Loucy (cell line): ENCODE data around the gene APC.

Experiments
- H2AFZ ChIP-seq: fragments of 200-600 bp; sonication (generic); 2 replicates; pipeline ENCODE4 v1.6.0; 2016; ENCODE audit warnings: antibody characterized with exemption, mild to moderate bottlenecking, low read length, moderate library complexity
- H3F3A ChIP-seq: fragments of 200-600 bp; 2 replicates; pipeline ENCODE4 v1.6.0; 2016; ENCODE audit warnings: antibody characterized with exemption, low read depth, mild to moderate bottlenecking
- H3K27me3 ChIP-seq: fragments of 200-600 bp; sonication (generic); 2 replicates; pipeline ENCODE4 v1.6.1; 2014; ENCODE audit warnings: low read length, mild to moderate bottlenecking; ENCODE audit not compliant: insufficient read depth, poor library complexity, severe bottlenecking
- H3K36me3 ChIP-seq: fragments of 200-600 bp; sonication (generic); 2 replicates; pipeline ENCODE4 v1.6.1; 2016; ENCODE audit warnings: low read length; ENCODE audit not compliant: insufficient read depth
- H3K4me1 ChIP-seq: fragments of 200-600 bp; sonication (generic); 2 replicates; pipeline ENCODE4 v1.5.1; 2014; ENCODE audit warnings: low read length, mild to moderate bottlenecking; ENCODE audit not compliant: insufficient read depth, poor library complexity, severe bottlenecking
- H3K4me2 ChIP-seq: fragments of 200-600 bp; sonication (generic); 2 replicates; pipeline ENCODE4 v1.6.0; 2014; ENCODE audit warnings: antibody characterized with exemption, low read length, low read depth, mild to moderate bottlenecking; ENCODE audit not compliant: poor library complexity, severe bottlenecking
- H3K4me3 ChIP-seq: fragments of 200-600 bp; sonication (generic); 2 replicates; pipeline ENCODE4 v1.5.1; 2014; ENCODE audit warnings: low read length, mild to moderate bottlenecking, mixed read lengths; ENCODE audit not compliant: poor library complexity, severe bottlenecking
- H3K79me2 ChIP-seq: fragments of 200-600 bp; sonication (generic); 2 replicates; pipeline ENCODE4 v1.6.1; 2014; ENCODE audit warnings: low read length; ENCODE audit not compliant: insufficient read depth
- H3K9ac ChIP-seq: fragments of 200-600 bp; sonication (generic); 2 replicates; pipeline ENCODE4 v1.6.0; 2014; ENCODE audit warnings: mild to moderate bottlenecking, low read depth, low read length, moderate library complexity; ENCODE audit not compliant: poor library complexity, severe bottlenecking
- H3K9me2 ChIP-seq: fragments of 200-600 bp; sonication (generic); replicated peaks from 2 replicates; pipeline ENCODE4 v1.6.1; 2016; ENCODE audit warnings: low read depth, low read length, mixed read lengths
- H3K9me3 ChIP-seq: fragments of 200-600 bp; sonication (generic); 2 replicates; pipeline ENCODE4 v1.6.1; 2014; ENCODE audit warnings: mild to moderate bottlenecking, antibody characterized with exemption, low read length, low read depth; ENCODE audit not compliant: insufficient read depth
- H4K20me1 ChIP-seq: fragments of 200-600 bp; sonication (generic); 2 replicates; pipeline ENCODE4 v1.6.0; 2014; ENCODE audit warnings: antibody characterized with exemption, low read length, mild to moderate bottlenecking; ENCODE audit not compliant: insufficient read depth, poor library complexity, severe bottlenecking
- CTCF ChIP-seq: fragments of 200-600 bp; sonication (generic); conservative IDR thresholded peaks from 2 replicates; pipeline ENCODE4 v1.5.1; 2014; ENCODE audit warnings: mild to moderate bottlenecking, antibody characterized with exemption, low read length
- EZH2phosphoT487 ChIP-seq: fragments of 200-600 bp; IDR thresholded peaks from 2 replicates; pipeline ENCODE4 v1.6.1; 2018; ENCODE audit warnings: antibody characterized with exemption, mild to moderate bottlenecking, moderate library complexity, borderline replicate concordance

The APC gene

DNA sequence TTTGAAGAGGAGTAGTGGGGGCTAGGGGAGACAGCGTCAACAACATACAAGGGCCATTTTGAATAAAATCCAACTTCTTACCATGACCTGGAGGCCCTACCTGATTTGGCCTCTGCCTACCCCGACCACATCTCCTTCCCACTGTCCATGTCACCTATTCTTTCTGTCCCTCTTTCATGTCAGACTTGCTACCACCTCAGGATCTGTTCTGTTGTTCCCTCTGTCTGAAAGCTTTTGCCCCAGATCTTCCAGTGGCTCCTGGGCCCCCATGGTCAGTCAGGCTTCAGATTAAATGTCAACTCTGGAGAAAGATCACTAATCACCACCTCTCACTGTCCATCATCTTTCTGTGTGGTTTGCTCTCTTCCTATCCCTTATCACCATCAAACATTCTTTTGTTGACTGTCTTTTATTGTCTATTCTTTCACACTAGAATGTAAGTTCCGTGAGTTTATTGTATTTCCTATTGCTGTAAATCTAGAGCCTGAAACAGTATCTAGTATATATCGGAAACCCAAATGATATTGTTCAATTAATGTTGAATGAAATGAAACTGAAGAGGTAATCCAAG, 31.2 kb upstream of the APC start:
- Histone ChIP-seq H3K4me3 (peak overlapping the region; percentile 61), H3K9ac (peak overlapping the region; percentile 56), H2AFZ (peak overlapping the region; percentile 87)

DNA sequence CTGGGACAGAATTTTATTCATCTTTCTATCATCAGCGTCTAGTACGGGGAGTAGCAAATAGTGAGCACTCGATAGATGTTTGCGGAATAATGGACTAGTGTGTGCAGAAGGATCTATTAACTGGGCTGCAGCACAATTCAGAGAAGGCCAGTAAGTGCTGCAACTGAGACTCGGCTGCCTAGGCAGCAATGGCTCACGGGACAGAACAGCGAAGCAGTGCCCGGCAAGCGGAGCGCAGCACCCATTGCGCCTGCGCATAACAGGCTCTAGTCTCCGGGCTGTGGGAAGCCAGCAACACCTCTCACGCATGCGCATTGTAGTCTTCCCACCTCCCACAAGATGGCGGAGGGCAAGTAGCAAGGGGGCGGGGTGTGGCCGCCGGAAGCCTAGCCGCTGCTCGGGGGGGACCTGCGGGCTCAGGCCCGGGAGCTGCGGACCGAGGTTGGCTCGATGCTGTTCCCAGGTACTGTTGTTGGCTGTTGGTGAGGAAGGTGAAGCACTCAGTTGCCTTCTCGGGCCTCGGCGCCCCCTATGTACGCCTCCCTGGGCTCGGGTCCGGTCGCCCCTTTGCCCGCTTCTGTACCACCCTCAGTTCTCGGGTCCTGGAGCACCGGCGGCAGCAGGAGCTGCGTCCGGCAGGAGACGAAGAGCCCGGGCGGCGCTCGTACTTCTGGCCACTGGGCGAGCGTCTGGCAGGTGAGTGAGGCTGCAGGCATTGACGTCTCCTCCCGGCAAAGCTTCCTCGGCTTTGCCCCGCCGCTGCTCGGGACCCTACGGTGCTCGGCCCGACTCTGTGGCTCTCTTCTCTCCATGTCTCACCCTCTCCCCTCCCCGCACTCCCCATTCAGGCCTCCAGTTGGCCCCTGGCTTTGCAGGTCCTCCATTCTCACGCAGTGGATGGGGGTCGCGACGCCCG, 30.2 kb upstream of the APC start:
- Histone ChIP-seq H3K4me2 (peak overlapping the region; percentile 74), H3F3A (no peaks in the 10 kb centered on the region), H2AFZ (peak overlapping the region; percentile 91), H3K9ac (peak overlapping the region; percentile 80), H3K9me2 (no peaks in the 10 kb centered on the region), H4K20me1 (no peaks in the 10 kb centered on the region), H3K79me2 (peaks cover 43% of the 10 kb centered on the region), H3K36me3 (no peaks in the 10 kb centered on the region), H3K4me3 (peak overlapping the region; percentile 86), H3K9me3 (no peaks in the 10 kb centered on the region), H3K4me1 (peaks cover 30% of the 10 kb centered on the region), H3K27me3 (no peaks in the 10 kb centered on the region)
- TF ChIP-seq CTCF = no peak
- TF ChIP-seq EZH2phosphoT487 = no peak

More for the DNA sequence above, 31.2 kb upstream of the APC start:
- Histone ChIP-seq H3F3A (no peaks in the 10 kb centered on the region), H3K36me3 (no peaks in the 10 kb centered on the region), H3K27me3 (no peaks in the 10 kb centered on the region), H3K4me2 (peak overlapping the region; percentile 72), H4K20me1 (no peaks in the 10 kb centered on the region), H3K9me2 (no peaks in the 10 kb centered on the region), H3K9me3 (no peaks in the 10 kb centered on the region), H3K79me2 (peaks cover 38% of the 10 kb centered on the region), H3K4me1 (peaks cover 29% of the 10 kb centered on the region)
- TF ChIP-seq CTCF (no peak), EZH2phosphoT487 (no peak)

DNA sequence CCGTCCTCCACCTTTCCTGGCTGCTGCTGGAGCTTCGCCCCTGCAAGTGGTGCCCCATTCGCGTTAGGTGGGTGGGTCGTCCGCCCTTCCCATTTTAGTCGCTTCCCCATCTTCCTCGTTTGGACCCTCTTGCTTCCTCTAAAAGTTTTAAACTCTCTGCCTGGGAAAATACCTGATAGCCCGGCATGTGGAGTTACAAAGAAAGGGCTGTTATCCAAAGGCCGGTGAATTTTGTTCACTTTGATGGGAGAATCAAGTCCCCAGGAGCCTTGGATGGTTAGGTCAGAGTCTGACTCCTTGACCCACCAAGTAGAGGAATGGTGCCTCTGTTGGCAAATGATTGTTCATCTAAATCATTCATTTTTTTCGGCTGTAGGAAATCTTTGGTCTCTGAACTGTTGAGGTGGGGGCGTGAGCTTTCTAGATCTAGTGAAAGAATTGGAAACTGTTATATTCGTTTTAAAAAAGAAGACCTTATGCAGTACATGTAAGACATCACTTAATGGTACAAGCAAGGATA, 29.5 kb upstream of the APC start:
- H3K9ac ChIP-seq = peak overlapping the region; percentile 80
- H3K4me1 ChIP-seq = peaks cover 30% of the 10 kb centered on the region
- H3K9me3 ChIP-seq = no peaks in the 10 kb centered on the region
- peak overlapping the region; percentile 74 for H3K4me2 ChIP-seq
- peak overlapping the region; percentile 86 for H3K4me3 ChIP-seq
- H3K9me2 ChIP-seq = no peaks in the 10 kb centered on the region
- no peaks in the 10 kb centered on the region for H4K20me1 ChIP-seq
- H2AFZ ChIP-seq = peak overlapping the region; percentile 91
- H3K79me2 ChIP-seq = peaks cover 43% of the 10 kb centered on the region
- TF ChIP-seq CTCF = no peak
- TF ChIP-seq EZH2phosphoT487 = no peak
- no peaks in the 10 kb centered on the region for H3F3A ChIP-seq
- no peaks in the 10 kb centered on the region for H3K27me3 ChIP-seq
- H3K36me3 ChIP-seq = no peaks in the 10 kb centered on the region
